Measurements from ENCODE around the gene ZNF280A.

ZNF280A gene, protein sequence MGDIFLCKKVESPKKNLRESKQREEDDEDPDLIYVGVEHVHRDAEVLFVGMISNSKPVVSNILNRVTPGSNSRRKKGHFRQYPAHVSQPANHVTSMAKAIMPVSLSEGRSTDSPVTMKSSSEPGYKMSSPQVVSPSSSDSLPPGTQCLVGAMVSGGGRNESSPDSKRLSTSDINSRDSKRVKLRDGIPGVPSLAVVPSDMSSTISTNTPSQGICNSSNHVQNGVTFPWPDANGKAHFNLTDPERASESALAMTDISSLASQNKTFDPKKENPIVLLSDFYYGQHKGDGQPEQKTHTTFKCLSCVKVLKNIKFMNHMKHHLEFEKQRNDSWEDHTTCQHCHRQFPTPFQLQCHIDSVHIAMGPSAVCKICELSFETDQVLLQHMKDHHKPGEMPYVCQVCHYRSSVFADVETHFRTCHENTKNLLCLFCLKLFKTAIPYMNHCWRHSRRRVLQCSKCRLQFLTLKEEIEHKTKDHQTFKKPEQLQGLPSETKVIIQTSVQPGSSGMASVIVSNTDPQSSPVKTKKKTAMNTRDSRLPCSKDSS

DNA sequence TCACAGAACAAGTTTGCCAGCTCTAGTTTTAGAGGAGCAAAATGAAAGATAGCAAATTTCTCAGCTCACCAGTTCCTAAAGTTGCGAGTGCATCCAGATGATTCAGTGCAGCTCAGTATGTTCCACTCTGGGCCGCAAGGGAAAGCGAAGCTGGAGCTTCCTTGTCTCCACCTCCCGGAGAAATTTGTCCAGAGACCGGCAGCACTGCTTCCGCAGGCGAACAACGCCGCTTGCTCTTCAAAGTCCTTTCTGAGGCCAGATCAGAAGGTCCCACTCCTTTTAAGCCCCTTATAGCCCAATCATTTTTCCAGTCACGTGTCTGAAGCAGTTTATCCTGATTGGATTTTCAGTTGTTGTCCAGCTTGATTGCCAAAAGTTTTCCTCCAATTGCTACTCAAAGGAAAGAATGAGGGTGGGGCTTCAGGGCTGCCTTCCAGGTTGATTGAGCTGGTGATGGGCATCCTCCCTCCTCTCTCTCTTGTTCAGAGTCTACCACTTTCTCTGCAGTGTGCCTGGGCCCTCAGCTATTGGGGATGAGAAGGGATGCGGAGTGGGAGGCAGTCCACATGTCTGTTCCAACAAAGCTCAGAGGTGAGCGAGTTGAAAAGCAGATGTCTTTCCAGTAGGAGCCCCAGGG, at the start of gene ZNF280A:
TSS of gene ZNF280A (minus strand) at position 251 of the 637 bp plus-strand sequence. CDS start 4,640 bp downstream, outside the sequence.
- DNase-seq (ENCODE audit: low read depth in 3 of 3) = no peak

DNA sequence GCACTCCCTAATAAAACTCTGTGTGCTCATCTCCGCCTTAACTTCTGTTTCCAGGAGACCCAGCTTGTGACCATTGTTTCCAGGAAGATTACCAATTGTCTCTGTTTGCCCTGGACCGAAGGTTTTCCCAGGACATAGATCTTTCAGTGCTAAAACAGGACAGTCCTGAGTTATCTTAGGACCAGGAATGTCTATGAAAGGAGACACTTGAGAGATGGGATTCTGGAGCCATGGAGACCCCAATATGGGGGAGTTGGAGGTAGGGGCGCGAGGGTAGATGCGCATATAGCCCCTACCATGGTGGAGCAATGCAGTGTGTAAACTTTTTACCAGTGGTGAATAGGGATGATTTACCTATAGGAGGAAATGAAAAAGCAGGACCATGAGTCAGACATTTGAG, 49.1 kb upstream of the ZNF280A start:
- DNase-seq (ENCODE audit: low read depth in 3 of 3) = no peak

DNA sequence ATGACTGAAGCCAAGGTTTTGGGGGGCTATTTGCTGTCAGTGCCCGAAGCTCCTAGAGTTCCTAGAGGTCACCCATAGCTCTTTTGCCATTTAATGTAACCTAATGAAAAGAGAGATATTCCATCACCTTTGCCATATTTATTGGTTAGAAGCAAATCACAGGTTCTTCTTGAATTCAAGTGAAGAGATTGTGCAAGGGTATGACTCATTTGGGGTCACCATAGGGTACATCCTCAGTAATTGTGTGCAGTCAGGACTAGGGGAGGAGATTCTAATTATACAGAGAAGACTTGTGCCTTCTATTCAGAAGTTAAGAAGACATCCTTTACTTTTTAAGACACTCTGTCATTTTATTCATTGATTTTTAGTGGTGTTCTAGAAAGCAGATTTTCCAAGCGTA, 45.9 kb upstream of the ZNF280A start:
- DNase-seq (ENCODE audit: low read depth in 3 of 3) = no peak

DNA sequence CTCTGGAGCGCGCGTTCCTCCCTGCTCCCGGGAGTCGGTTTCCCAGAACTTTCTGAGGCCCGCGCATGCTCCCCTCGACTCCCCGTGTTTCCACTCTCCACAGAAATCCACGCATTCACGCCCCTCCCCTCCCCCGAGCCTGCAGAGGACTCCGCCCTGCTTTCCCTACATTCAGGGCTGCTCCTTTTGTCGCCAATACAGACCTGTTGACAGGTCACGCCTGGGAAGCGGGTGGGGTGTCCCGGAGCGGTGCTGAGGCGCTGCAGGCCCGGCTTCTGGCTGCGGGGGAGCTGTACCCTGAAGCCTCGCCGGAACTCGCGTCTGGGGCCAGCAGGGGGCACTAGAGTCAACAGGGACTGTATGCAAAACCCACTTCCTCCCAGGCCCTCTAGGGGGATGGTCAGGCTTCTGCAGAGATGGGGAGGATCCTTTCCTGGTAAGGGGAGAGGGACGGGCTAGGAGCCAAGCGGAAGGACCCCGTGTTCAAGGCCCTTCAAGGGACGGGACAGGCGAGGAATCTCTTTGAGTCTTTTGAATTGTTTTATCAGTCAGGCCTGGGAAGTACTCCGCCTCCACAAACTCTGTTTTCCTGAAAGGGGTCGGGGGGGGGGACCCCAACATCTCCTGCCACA, 39.0 kb upstream of the ZNF280A start, which contains the start of gene PRAME:
TSS of gene PRAME (minus strand) at position 294 of the 632 bp plus-strand sequence. CDS start 2,433 bp downstream, outside the sequence.
- DNase-seq (ENCODE audit: low read depth in 3 of 3) = peak; percentile 73 to 84 (median 81)

DNA sequence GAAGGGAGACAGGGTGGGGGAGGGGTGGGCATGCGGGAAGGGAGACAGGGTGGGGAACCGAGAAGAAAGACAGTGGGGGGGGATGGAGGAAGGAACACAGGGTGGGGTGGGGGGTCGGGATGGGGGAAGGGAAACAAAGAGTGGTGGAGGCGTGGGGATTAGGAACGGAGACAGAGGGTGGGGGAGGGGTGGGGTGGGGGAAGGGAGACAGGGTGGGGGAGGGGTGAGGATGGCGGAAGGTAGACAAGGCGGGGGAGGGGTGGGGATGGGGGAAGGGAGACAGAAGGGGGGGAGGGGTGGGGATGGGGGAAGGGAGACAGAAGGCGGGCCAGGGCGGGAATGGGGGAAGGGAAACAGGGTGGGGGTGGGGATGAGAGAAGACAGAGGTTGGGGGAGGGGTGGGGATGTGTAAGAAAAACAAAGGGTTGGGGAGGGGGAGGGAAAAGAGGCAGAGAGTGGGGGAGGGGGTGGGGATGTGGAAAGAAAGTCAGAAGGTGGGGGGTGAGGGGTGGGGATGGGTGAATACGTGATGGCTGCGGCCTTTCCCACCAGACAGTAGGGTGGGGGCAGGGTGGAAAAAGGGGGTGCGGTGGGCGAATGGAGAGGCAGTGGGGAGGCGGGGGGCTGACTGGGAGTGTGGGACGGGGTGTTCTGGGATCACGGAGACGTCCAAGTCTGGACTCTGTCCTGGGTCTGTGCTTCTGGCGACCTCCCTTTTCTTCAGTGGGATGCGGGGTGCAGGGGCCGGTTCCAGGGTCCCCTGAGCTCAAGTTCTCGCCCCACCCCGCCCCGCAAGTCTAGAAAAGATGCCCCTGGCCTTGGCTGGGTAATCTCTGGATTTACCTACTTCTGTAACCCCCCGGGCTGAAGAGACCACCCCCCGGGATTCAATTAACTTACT, 38.3 kb upstream of the ZNF280A start:
- no peak for DNase-seq (ENCODE audit: low read depth in 3 of 3)

DNA sequence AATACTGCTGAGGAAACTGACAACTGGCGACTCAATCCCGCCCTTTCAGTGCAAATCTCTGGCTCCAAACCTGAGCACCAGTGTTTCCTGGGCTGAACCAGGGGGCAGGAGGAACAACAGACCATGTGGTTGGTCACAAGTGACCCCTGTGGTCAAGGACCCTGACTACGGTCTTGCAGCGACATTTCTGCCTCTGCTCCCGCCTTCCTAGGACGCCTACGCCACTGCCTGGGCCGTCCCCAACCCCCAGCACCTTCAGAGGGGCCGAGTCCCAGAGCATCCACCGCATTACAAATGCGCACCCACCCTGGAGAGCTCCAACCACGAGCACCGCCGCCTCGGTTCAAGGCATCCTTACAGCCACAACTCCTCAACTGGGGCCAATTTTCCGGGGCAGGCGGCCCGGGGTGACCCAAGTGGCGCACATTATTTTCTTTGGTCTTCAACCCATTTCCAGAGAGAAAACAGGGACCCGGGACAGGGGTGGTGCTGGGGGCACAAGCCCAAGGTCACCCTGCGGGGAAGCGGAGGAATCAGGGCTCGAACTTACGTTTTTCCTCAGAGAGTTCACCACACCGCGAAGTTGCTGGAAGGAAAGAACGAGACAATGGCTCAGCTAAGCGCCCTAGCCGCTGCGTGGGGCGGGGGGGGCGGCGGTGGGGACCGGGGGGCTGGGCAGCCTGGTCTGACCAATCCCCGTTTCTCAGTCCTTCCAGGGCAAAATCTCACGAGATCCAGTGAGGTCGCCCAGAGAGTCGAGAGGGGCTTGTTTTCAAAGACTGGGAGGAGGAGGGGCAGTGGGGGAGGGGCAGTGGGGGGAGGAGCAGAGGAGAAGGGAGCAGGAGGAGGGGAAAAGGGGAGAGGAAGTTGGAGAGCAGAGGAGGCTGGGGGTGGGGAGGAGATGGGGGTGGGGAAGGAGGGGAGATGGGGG, 37.2 kb upstream of the ZNF280A start:
- no peak for DNase-seq (ENCODE audit: low read depth in 3 of 3)

DNA sequence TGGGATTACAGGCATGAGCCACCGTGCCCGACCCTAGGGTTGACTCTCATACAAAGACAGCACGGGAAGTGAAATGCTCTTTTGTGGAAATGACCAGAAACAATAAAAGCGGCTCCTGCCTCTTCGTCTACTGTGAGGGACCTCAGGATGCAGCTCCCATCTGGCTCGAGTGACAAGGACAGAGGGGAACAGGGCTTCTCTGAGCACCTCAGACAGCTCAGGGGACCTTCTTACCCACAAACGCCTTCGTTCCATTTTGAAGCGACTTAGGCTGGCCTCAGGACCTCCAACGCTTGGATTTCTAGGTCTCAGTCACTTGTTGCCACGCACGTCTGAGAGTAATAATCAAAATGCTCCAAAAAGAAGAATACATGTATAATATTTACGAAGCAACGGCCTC, 36.5 kb upstream of the ZNF280A start:
- DNase-seq (ENCODE audit: low read depth in 3 of 3) = no peak

DNA sequence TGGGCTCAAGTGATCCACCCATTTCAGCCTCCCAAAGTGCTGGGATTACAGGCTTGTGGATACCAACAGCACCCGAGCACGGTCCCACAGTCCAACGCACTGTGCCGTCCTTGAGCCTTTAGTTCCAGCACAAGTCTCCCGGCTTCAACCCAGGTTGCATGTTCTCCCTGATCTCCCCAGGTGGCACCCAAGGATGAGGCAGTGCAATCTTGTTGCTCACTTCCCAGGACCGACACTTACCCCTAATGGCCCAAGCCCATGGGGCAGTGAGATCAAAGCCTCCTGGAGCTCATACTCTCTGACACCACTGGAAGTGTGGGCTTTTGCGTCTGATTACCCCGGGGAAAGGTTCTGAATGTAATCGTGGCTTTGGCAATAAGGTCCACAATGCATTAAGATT, 35.5 kb upstream of the ZNF280A start:
- DNase-seq (ENCODE audit: low read depth in 3 of 3) = no peak

DNA sequence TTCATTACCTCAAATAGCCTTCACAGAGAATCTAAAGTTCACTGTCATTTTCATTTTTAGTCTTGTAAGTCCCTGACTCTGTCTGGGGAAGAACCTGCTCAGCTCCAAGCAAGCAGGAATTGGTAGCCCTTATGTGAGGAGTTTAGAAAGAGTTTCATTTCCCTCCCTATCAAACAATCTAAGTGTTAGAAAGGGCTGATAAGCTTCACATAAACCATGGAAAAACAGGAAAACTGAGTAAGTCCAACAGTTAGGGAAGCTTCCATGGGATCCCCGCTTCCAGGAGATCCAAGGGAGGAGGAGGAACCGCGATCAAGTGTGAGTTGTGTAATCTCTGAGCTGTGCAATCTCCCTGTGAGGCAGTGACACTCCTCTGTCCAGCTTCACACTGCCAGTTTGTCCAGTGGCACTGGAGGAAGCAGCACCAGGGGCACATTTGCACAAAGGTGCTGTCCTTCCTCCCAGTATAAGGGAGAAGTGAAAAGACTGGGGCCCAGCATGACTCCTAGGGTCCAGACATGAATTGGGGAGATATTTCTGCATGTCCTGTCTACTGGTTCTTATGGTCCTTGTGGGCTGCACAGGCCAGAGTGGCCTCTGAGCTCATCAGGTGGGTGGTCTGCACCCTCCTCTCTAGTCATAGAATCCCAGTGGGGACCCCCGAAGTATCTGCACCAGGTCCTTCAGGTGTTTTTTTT, 34.7 kb upstream of the ZNF280A start:
- DNase-seq (ENCODE audit: low read depth in 3 of 3) = no peak

DNA sequence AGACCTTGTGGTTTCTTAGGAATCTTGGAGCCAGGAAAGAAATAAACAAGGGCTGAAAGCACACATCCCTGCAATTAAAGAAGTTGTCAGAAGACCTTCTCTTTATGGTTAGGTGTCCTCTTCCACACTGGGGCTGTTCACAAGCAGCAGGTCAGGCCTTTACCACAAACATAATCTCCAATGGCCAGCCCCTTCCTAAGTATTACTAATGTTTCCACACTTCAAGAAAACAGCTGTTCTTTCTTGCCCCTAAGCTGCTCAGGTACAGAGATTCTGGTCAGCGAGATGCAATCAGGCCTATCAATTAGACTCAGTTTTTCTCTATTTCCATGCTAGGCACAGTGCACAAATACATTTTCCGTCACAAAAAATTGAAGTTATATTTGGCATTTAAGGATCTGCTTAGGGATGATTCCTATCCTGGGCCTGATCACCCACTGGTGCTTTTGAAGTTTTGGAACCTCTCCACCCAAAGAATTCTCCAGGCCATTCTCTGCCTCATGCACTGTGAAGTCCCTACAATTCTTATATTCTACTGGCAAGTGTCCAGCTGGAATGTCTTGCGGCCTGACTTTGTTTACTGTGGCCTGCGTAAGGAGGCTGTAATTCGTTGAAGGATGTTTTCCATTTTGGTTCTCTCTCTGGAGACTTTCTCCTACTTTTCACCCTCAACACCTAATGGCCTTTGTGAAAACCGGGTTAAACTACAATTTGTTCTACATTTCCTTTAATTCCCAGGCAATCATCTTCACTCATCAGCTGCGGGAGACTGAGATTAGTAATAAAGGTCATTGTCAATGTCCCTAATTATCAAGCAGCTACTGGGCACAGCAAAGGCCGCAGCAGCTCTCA, 33.9 kb upstream of the ZNF280A start:
- DNase-seq (ENCODE audit: low read depth in 3 of 3) = no peak

DNA sequence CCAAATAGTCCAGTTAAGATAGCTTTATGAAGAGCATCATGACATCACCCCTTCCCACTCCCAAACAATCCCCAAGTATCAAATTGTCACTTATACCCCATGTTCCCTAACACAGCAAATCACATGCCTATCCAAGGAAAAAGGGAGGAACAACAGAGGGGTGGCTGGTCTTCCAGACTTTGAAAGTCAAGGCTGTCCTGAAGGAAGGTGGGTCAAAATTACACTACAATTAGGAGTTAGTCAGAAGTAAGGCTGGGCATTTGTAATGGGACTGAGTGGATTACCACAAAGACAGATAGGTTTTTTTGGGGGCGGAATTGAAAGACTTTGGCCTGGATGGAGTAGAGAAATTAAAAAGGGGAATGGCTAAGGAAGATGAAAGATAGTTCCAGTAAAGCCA, 33.1 kb upstream of the ZNF280A start:
- no peak for DNase-seq (ENCODE audit: low read depth in 3 of 3)

DNA sequence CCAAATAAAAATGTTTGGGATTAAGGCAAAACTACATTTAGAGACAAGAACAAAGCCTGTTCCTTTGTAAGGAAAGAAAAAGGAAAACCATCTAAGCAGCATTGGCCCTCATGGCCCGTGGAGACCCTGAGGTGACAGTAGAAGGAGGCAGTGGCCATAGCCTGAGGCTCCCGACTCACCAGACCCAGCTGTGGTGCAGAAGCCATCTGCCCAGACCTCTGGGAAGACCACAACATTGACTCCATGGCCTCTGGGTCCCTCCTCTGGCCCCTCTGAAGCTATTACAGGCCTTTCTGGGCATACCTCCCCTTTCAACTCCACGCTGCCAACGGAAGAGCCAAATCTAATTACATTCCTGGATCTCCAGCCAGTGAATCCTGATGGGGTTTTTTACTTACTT, 32.6 kb upstream of the ZNF280A start:
- no peak for DNase-seq (ENCODE audit: low read depth in 3 of 3)

DNA sequence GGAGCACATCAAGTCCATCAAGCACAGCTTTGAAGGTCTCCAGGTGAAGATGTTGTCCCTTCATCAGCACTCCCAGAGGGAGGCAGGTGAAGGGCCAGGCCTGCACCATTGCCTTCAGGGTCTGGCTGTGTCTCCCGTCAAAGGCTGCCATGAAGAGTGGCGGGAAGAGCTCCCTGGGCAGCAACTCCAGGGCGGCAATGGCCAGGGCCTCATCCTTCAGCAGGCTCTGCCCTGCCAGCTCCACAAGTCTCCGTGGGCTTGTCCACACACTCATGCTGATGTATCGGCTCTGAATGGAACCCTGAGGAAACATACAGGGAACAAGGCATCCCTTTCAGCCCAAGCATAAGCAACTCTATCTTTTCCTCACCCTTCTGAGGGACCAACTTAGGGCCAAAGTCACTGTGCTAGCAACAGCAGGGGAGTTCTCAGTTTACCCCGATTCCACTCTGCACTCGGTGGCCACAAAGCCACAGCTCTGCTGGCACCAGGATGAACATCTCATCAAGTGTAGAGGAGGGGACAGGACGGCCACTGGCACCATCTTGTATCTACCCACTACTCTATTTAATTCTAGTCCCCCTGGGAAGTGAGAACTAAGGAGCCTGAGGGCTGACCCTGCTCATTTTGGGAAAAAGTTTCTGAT, 30.8 kb upstream of the ZNF280A start:
- DNase-seq (ENCODE audit: low read depth in 3 of 3) = no peak

DNA sequence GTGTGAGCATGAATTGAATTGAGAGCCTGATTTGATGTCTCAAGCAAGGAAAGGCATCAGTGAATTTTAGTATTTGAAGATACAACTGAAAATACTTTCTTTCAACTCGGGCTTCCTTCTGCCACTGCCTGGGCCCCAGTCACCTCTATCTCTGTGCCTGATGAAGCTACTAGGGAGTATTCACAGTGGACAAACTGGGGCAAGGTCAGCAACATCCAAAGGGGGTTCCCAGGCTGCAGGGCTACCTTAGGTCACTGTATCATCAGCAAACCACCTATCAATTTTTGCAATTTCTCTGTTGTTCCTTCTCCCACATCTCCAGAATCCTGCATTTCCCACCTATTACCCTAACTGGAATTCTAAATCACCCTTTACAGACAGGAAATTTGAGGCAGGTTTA, 28.8 kb upstream of the ZNF280A start:
- no peak for DNase-seq (ENCODE audit: low read depth in 3 of 3)

DNA sequence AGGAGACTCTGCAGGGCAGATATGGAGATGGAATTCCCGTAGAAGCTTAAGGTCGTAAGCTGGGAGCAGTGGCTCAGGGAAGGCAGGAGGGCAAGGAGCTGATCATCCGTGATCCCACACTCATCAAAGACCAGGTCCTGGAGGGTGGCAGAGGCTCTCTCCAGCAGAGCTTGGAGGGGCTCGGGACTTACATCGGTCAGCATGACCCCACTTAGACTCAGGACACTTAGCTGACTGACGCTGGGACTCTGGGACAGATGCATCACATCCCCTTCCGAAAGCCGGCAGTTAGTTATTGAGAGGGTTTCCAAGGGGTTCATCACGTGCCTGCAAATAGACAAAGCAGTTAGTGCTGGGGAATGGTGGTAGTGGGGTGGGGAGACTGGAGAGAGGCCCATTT, 28.2 kb upstream of the ZNF280A start:
- no peak for DNase-seq (ENCODE audit: low read depth in 3 of 3)

DNA sequence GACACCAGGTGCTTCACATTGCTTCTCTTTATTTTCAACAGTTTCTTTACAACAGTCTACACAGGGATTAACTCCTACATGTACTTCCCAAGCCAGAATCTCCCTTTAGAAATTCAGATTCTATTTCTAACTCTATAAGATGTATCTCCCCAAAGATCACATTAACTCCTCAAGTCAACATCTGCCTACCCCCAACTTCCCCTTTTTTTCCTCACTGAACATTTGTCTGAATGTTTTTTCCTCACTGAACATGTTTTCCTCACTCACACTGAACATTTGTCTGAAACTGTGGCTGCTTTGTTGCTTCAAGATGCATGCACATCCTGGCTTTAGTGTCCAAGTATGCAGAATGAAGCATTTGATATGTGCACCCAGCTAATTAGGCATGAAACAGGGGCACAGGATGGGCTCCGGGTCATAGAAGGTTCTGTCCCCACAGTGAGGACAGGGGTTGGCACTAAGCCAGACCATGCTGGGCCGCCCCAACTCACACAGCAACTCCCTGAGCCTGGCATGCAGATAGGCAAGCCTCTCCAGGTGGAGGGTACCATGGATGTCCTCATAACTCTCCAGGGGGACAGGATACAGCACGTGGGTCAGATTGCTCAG, 27.7 kb upstream of the ZNF280A start:
- no peak for DNase-seq (ENCODE audit: low read depth in 3 of 3)

DNA sequence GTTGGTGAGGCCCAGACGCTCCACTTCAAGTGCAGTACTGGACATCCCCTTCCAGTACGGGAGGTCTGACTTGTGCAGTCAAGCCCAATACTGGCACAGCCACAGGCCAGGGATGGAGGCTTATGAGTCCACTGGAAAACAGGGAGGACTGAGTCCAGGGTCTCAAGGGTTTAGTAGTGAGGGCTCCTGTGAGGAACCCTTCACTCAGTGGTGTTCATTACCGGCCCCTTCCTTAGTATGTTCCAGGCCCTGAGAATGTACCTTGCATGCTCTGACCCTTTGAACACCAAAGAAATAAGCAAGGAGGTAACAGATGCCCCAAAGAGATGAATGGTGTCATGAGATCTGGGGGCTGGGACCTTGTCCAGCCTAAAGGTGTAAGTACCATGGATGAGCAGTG, 27.2 kb upstream of the ZNF280A start:
- no peak for DNase-seq (ENCODE audit: low read depth in 3 of 3)

DNA sequence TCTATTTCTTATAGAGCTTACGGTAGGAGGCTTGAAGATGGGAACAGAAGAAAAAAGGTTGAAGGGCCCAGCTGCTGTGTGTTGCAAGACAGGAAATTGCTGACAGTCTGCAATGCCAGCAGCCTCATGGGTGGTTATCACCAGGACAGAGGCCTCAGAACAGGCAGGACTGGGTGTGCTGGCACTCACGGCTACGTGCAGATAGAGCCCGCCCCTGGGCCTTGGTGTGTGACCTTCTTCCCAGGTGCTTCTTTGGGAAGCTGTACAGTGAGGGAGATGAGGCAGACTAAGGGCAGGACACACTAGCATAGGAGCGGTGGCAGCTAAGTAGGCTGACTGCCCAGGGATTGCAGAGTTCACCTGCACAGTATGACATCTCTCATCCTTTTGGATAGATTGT, 26.4 kb upstream of the ZNF280A start:
- no peak for DNase-seq (ENCODE audit: low read depth in 3 of 3)

All from stimulated activated CD4-positive, alpha-beta T cell treated with anti-CD3 and anti-CD28 coated beads, TNF-alpha, amount 100 ng/mL, for 48 hours (primary cell).